A549 treated with DMSO at 1 μM for 4 hours (cell line): ENCODE measurements around the gene SEMA7A. TPM values are rescaled to one million over a fixed set of nuclear protein-coding genes. Genes with fewer than 3 reads are reported as not detected.

Experiments used
- total RNA-seq: library from RNA; stranded (reverse); fragments of 200-300 nt; extraction: Qiagen RNA extraction; gene quantifications from 5 replicates; pipeline ENCODE4 v1.2.3, GENCODE V29; 2022; ENCODE audit warnings: low read depth

Gene SEMA7A
- total RNA-seq, result 2.9 to 4.6 TPM (median 3.4 TPM) in 5 replicates

GRCh38 chr15:74433592-74434262, at the start of gene SEMA7A:
SEMA7A (minus strand) TSS chr15:74433958; CDS start chr15:74433918, 40 bp downstream.

GRCh38 chr15:74460871-74461846, 27.4 kb upstream of the SEMA7A start, which contains the start of gene UBL7:
UBL7 (minus strand) TSS chr15:74461160; CDS start chr15:74458867, 2,293 bp downstream.

GRCh38 chr15:74367296-74367854, 66.4 kb downstream of the SEMA7A start, which contains the start of gene CYP11A1:
CYP11A1 (minus strand) TSS chr15:74367646; CDS start chr15:74367585, 61 bp downstream.

Other genes starting within 250 kb of the SEMA7A start
- gene STRA6, start 231.2 kb downstream of the SEMA7A start, total RNA-seq, result 48.6 to 75.8 TPM (median 62.5 TPM) in 5 replicates
- gene CCDC33, start 197.6 kb downstream of the SEMA7A start, total RNA-seq, result 5.0 to 7.6 TPM (median 5.8 TPM) in 5 replicates
- not detected in 5 replicates for gene CYP11A1, start 66.3 kb downstream of the SEMA7A start, total RNA-seq
- 38.9 to 44.6 TPM (median 41.4 TPM) in 5 replicates for gene UBL7, start 27.2 kb upstream of the SEMA7A start, total RNA-seq
- 3.8 to 4.7 TPM (median 4.1 TPM) in 5 replicates for gene ARID3B, start 107.3 kb upstream of the SEMA7A start, total RNA-seq
- 35.6 to 46.3 TPM (median 38.5 TPM) in 5 replicates for gene CLK3, start 181.9 kb upstream of the SEMA7A start, total RNA-seq